Gastrocnemius medialis (tissue), 4 donors: ENCODE measurements around the gene PLD5.

Experiments
- POLR2A ChIP-seq, 2 donors: fragments of 450-650 bp; IDR thresholded peaks; one replicate each; pipeline ENCODE4 v1.6.1; 2017; ENCODE audit warnings: antibody characterized with exemption in 2 of 2, mild to moderate bottlenecking in 2 of 2, moderate library complexity in 2 of 2
- TF ChIP-seq, protein P1 (sequence below), 5 experiments: fragments of 450-650 bp in 3 of 5; fragments of 200-600 bp in 2 of 5; sonication (generic) in 2 of 5; IDR thresholded peaks in 4 of 5; conservative IDR thresholded peaks in 1 of 5; 1 replicate in 4 of 5; 2 replicates in 1 of 5; pipeline ENCODE4 v1.5.1; 2016 to 2019; ENCODE audit warnings: antibody characterized with exemption in 5 of 5, mild to moderate bottlenecking in 3 of 5, moderate library complexity in 3 of 5

DNA sequence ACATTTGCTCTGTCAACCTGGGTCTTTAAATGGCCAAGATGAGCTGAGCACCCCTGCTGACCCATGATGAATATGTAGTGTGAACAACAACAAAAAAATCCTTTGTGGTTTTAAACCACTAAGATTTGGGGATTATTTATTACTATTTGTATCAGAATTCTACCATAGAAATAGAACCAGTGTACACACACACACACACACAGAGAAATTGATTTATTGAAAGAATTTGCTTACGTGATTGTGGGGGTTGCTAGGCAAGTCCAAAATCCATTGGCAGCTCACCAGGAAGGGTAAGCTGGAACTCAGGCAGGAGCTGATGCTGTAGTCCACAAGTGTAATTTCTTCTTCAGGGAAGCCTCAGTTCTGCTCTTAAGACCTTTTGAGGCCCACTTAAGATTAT lies 443.1 kb downstream of the PLD5 start:
- TF ChIP-seq, protein P1, sequence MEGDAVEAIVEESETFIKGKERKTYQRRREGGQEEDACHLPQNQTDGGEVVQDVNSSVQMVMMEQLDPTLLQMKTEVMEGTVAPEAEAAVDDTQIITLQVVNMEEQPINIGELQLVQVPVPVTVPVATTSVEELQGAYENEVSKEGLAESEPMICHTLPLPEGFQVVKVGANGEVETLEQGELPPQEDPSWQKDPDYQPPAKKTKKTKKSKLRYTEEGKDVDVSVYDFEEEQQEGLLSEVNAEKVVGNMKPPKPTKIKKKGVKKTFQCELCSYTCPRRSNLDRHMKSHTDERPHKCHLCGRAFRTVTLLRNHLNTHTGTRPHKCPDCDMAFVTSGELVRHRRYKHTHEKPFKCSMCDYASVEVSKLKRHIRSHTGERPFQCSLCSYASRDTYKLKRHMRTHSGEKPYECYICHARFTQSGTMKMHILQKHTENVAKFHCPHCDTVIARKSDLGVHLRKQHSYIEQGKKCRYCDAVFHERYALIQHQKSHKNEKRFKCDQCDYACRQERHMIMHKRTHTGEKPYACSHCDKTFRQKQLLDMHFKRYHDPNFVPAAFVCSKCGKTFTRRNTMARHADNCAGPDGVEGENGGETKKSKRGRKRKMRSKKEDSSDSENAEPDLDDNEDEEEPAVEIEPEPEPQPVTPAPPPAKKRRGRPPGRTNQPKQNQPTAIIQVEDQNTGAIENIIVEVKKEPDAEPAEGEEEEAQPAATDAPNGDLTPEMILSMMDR (IDR thresholded peaks at IDR 0.05 in 4 of 5, conservative IDR thresholded peaks at IDR 0.05 in 1 of 5), result no peak
- TF ChIP-seq POLR2A (IDR thresholded peaks at IDR 0.05), result no peak
